HFF-Myc (cell line): ENCODE measurements around the gene FBXO31.

ENCODE experiments used
- DNase-seq: peaks from one replicate; pipeline ENCODE4 v3.0.0-alpha.2; 2011; ENCODE audit warnings: low read depth; ENCODE audit errors: extremely low read depth
- H3K4me3 ChIP-seq: replicated peaks from 2 replicates; pipeline ENCODE4 v1.5.1; 2011; ENCODE audit warnings: low read depth, mild to moderate bottlenecking, control low read depth, low read length
- TF ChIP-seq, protein P1 (sequence below): IDR thresholded peaks from 2 replicates; pipeline ENCODE4 v1.5.1; 2012; ENCODE audit warnings: mild to moderate bottlenecking, low read depth, low read length, control low read depth; ENCODE audit errors: missing control alignments

Gene FBXO31

GRCh38 chr16:87406495-87407088 is 23.0 kb upstream of the FBXO31 start:
- H3K4me3 ChIP-seq, result no peak overlapping the region
- TF ChIP-seq, protein P1, sequence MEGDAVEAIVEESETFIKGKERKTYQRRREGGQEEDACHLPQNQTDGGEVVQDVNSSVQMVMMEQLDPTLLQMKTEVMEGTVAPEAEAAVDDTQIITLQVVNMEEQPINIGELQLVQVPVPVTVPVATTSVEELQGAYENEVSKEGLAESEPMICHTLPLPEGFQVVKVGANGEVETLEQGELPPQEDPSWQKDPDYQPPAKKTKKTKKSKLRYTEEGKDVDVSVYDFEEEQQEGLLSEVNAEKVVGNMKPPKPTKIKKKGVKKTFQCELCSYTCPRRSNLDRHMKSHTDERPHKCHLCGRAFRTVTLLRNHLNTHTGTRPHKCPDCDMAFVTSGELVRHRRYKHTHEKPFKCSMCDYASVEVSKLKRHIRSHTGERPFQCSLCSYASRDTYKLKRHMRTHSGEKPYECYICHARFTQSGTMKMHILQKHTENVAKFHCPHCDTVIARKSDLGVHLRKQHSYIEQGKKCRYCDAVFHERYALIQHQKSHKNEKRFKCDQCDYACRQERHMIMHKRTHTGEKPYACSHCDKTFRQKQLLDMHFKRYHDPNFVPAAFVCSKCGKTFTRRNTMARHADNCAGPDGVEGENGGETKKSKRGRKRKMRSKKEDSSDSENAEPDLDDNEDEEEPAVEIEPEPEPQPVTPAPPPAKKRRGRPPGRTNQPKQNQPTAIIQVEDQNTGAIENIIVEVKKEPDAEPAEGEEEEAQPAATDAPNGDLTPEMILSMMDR, result no peak
- no peak for DNase-seq

- TF ChIP-seq, protein P1, result no peak
- no peak for DNase-seq
- no peak overlapping the region for H3K4me3 ChIP-seq
These were observed 21.4 kb upstream of the FBXO31 start for GRCh38 chr16:87404764-87405625.

- TF ChIP-seq, protein P1, result no peak
- DNase-seq, result no peak
- H3K4me3 ChIP-seq, result no peak overlapping the region
These were observed 11.7 kb upstream of the FBXO31 start for GRCh38 chr16:87395181-87395842.

DNA sequence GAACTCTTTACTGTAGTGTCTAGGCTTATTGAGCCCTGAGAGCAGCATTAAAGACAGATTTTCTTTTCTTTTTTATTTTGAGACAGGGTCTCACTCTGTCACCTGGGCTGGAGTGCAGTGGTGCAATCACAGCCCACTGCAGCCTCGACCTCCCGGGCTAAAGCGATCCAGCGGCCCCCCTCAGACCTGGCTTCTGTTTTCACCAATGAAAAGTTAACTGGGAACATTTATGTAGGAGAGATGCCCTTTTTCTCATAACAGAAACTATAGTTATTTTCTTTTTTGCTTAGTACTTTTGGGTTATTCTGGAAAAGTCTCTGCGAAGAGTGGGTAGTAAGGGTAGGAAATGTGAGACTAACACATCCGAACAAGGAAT is 10.1 kb upstream of the FBXO31 start:
- TF ChIP-seq, protein P1, result no peak
- peak overlapping the region; percentile 76 for H3K4me3 ChIP-seq
- DNase-seq, result no peak

GRCh38 chr16:87392821-87393679 is 9.5 kb upstream of the FBXO31 start:
- TF ChIP-seq, protein P1, result peak; percentile 24
- H3K4me3 ChIP-seq, result peak overlapping the region; percentile 76
- no peak for DNase-seq
